GM18861 (cell line): ENCODE results near the gene TTLL9.
A peak's percentile ranks its signal among the peaks of the same experiment; 100 is the strongest.

Source experiments
- ATAC-seq: cut with Tn5 transposase; IDR thresholded peaks from one replicate; pipeline ENCODE4 v1.9.1; 2021; ENCODE audit not compliant: unreplicated experiment

TTLL9 gene

GRCh38 chr20:31877684-31878083, 7.2 kb downstream of the TTLL9 start:
- no peak for ATAC-seq

DNA sequence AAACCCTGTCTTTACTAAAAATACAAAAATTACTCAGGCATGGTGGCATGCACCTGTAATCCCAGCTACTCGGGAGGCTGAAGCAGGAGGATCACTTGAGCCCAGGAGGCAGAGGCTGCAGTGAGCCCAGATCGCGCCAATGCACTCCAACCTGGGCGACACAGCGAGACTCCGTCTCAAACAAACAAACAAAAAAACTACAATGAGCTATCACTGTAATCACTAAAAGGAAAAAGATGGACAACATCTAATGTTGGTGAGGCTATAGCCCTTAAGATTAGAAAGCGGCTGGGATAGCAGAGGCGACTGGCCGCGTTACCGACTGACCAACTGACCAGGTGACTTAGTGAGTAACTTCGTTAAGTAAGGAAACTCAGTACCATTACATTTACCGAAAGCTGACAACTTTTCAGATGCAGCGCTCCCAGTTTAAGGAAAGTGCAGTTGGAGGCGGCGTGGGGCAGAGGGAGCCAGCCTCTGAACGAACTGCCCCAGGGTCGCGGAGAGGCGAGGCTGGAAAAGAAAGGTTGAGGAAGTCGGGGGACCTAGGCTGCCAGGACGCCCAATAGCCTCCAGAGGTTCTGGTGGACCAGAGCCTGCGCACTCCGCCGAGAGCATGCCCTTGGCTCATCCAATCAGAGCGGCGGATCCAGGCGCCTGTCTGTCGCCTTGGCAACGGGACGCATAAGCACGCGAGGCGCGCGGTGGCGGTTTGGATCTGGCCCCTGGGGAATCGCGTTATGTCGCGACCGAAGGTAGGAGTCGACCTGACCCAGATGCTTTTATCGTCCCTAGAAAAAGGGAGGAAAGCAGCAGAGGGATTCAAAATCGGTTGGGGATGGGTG, 8.9 kb downstream of the TTLL9 start:
- peak; percentile 85 for ATAC-seq

DNA sequence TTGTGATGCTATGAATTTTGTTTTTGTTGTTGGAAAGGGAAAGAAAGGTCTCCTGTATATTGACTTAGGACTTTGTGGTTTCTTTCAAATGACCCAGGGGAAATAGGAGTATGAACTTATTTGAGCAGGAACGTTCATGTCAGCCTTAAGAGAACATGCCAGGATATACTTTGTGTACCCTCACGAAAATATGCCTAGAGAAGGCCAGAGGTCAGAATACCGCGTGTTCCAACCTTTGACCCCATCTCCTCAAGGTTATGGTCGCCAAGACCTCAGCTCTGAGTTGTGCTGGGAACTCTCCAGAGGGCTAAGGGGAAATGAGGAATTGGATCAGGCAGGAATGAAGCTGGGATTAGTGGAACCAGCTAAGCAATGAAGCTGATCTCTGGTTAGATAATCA, 11.5 kb downstream of the TTLL9 start:
- ATAC-seq: no peak

DNA sequence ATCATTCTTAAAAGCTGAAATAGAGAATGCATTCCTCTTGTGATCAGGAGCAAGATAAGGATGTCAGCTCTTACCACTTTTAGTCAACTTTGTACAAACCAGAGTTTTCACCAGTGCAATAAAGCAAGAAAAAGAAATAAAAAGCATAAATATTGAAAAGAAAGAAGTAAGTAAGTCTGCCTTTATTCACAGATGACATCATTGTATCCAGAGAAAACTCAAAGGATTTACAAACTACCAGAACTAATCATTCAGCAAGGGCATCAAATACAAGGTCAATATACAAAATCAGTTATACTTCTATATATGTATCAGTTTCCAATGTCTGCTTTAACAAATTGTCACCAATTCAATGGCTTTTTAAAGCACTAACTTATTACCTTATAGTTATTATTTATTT, 13.4 kb downstream of the TTLL9 start:
- ATAC-seq: no peak

DNA sequence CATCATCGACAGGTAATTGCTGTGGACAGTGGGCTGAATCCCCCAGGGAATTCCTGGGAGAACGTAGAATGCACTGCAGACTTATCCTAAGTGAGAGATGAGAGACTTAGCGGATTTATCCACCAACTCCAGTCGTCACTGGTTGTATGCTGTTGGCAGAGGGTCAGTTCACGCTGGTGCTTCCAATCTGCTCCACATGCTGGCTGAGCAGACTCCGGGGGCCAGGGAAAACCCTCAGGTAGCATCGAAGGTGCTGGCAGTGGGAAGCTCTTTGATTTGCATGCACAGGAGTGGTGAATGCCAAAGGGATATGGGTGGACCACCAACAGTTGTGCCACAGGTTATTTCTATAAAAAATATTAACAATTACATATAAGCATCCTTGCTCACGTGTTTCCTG, 20.2 kb downstream of the TTLL9 start:
- ATAC-seq: no peak

DNA sequence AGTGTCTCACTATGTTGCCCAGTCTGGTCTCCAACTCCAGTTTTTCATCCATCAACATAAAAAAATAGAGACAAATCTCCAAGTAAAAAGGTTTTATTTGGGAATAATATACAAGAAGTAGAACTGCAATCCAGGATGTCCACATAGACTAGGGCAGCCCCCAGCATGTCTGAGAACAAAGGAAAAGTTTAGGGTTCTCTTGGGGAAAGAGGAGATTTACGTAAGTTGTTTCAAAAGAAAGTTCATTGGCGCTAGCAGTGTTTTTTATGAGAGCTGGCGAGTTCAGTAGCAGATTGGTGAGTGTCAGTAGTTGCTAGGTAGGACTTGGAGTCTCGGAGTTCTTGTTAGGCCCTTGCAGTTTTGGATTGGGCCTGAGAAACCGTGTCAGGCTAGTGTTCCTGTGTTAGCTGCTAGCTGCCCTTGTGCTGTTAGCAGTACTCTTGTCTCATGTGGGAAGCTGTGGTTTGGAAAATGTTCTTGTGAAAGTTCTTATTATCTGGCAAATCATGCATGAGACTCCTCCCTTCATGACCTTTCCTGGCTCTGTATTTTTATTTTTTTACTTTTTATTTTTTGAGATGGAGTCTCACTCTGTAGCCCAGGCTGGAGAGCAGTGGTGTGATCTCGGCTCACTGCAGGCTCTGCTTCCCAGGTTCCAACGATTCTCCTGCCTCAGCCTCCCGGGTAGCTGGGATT, 24.7 kb downstream of the TTLL9 start:
- peak; percentile 93 for ATAC-seq

- ATAC-seq: no peak
These were observed 25.6 kb downstream of the TTLL9 start for GRCh38 chr20:31896049-31896448.

DNA sequence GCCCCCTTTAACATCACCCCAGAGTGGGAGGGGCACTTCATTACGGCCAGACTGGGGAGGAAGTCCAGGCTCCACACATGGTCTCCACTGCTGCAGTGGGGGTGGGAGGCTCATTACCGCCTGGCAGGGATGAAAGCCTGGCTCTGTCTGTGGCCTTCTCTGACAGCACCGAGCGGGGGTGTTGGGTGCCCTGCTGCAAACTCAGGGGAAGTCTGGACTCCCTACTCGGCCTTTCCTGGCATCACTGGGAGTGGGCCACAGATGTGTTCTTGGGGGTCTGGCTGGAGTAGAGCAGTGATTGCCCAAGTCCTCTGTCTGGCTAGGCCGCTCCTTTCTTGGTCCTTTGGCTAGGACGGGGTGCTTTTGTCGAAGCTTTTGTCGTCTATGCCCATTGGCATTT, 27.1 kb downstream of the TTLL9 start:
- no peak for ATAC-seq

- ATAC-seq: no peak
These were observed 31.2 kb downstream of the TTLL9 start for GRCh38 chr20:31901615-31902014.

DNA sequence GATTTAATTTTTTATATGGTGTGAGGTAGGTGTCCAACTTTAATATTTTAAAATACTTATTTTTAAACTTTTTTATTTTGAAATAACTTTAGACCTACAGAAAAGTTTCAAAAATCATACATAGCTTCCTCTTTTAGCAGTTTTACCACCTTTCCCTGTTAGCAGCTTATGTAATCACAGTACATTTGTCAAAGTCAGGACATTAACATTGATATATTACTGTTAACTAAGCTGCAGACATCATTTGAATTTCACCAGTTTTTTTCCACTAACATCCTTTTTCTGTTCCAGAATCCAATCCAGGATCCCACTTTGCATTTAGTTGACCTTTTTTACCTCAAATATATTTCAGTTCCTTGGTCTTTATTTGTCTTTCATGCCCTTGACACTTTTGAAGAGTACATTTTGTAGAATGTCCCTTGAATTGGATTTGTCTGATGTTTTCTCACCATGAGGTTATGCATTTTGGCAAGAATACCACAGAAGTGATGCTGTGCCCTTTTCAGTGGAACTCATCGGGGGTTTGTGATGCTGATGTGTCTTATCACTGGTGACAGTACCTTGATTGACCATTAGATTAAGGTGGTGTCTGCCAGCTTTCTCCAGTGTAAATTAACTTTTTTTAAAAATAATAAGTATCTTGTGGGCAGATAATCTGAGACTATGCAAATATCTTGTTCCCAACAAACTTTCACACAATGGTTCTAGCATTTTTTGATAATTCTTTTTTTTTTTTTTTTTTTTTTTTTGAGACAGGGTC, 33.4 kb downstream of the TTLL9 start:
- no peak for ATAC-seq

- no peak for ATAC-seq
These were observed 35.6 kb downstream of the TTLL9 start for GRCh38 chr20:31906001-31906400.

GRCh38 chr20:31907046-31907445, 36.6 kb downstream of the TTLL9 start:
- no peak for ATAC-seq

DNA sequence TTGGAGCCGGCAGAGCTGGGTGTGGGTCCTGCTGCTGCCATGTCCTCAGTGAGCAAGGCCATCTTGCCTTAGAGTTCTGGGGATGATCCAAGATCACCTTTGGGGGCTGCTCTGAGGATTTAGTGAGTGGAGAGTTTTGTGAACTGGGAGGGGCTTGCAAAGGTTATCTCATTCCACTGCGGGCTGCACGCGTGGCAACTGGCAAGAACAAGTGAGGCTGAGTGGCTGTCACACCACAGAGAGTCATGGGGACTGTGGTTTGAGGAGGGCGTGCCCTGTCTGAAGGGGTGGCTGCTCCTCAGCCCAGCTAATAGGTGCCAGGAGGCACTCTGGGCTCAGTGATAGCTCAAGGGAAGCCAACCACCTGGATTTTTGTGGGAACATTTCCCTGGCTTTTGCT, 37.6 kb downstream of the TTLL9 start:
- no peak for ATAC-seq

DNA sequence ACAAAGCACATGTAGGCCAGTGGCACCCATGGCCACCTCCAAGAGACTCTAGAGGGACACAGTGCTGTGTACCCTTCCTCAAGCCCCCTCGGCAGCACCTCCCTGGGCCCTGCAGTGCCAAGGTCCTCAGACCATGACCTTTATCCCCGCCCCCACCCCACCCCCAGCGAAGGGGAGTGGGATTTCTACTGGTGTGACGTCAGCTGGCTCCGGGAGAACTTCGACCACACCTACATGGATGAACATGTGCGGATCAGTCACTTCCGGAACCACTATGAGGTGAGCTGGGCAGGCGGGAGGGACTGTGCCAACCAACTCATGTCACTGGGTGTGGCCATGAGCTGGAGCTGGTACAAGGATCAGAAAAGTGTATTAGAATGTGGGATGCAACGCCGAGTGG, 38.0 kb downstream of the TTLL9 start:
- no peak for ATAC-seq

GRCh38 chr20:31909253-31910070, 39.0 kb downstream of the TTLL9 start:
- no peak for ATAC-seq

- ATAC-seq: no peak
These were observed 39.8 kb downstream of the TTLL9 start for GRCh38 chr20:31910071-31910803.

DNA sequence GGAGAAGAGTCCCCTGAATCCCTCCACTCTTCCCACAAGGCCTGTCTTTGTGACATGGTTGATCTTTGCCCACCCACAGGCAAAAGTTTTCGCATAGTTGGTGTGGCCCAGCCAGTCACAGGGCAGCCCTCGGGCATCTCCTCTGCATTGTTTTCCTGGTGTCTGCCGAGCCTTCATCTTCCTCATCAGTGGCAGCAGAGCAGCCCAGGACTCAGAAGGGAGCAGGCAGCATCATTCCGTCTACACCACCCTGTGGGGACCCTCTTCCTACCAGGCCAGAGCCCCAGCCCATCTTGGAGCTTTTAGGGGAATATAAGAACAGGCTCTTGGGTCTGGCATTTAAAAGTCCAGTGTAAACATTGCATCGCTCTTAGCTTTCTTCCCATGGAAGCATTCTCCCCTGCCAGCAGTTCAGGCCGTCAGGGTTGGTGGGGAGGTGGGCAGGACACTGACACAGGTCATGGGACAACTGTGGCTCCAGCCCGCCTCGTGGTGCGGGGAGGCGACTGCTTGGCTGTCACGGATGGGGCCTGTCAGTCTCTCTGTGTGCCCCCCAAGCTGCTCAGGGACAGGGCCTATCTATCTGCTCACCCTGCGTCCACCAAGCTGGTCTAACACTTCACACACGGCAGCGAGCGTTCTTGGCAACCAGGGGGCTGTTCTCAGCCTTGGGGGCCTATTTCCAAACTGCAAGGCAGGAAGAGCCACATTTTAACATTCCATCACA, 43.2 kb downstream of the TTLL9 start:
- ATAC-seq: no peak

GRCh38 chr20:31914170-31914569, 43.7 kb downstream of the TTLL9 start:
- ATAC-seq: no peak

GRCh38 chr20:31915491-31916280, 45.3 kb downstream of the TTLL9 start:
- ATAC-seq: no peak
